NCI-H2081 treated with DMSO at 0.1 percent for 48 hours (cell line): Measurements from ENCODE around the gene EPHX1.
"Not testable (repeated sequence)": the region's sequence is repeated elsewhere in the genome, so short reads cannot be mapped to it uniquely, and the experiment has no call there.

Experiments used
- DNase-seq: peaks from one replicate; lab custom pipeline; 2025; lab: John Stamatoyannopoulos, UW

EPHX1 gene

DNA sequence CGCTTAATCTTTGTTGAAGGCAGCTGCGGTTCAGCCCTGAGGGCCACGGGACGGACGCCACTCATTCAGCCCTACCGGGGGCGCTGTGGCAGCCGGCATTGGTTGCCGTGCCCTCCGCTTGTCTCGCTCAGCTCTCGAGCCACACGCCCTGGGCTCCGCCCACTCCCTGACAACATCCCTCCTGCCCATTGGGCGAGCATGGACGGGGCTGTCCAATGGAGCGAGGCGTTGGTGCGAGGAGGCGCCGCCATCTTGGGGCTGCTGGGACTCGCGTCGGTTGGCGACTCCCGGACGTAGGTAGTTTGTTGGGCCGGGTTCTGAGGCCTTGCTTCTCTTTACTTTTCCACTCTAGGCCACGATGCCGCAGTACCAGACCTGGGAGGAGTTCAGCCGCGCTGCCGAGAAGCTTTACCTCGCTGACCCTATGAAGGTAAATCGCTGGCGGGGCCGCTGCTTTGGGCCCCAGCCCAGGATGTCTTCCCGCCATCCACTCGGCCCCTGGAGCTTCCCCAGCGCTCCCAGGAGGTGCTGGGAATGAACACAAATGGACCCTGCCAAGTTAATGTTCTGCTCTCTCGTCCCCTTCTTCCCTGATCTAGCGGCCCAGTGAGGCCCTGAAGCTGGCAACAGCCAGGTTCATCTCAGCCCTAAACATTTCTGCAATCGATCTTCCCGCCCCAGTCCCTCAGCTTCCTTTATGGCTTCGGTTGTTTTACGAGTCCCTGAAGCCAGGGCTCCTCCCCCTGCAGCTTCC is 32.2 kb upstream of the EPHX1 start, which contains the start of gene SRP9:
SRP9 (plus strand) TSS at position 244 of the 754 bp plus-strand sequence; CDS start at position 359, 115 bp downstream.
- peak; percentile 91 for DNase-seq

DNA sequence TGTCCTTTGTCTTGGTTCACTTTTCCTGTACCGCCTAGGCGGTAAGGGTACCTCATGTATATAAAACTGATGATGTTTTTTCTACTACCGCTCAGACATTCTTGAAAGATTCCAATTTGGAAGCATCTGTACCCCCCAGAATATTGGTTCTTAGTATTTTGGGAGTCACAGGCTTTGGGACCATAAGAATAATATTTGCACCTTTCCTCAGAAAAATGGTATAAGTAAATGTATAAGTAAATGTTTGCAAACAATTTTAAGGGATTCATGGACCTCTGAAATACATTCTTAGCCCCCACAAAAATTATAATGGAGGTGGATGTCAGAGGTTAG is 31.6 kb upstream of the EPHX1 start:
- no peak for DNase-seq

DNA sequence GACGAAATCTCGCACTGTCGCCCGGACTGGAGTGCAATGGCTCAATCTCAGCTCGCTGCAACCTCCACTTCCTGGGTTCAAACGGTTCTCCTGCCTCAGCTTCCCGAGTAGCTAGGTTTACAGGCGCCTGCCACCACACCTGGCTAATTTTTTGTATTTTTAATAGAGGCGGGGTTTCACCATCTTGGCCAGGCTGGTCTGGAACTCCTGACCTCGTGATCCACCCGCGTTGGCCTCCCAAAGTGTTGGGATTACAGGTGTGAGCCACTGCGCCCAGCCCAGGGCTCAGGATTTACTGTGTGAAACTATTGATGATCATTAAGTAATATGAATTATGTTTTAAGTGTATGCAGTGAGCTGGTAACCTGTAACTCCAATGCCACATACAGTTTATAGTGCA is 30.8 kb upstream of the EPHX1 start:
- DNase-seq: not testable (repeated sequence)

DNA sequence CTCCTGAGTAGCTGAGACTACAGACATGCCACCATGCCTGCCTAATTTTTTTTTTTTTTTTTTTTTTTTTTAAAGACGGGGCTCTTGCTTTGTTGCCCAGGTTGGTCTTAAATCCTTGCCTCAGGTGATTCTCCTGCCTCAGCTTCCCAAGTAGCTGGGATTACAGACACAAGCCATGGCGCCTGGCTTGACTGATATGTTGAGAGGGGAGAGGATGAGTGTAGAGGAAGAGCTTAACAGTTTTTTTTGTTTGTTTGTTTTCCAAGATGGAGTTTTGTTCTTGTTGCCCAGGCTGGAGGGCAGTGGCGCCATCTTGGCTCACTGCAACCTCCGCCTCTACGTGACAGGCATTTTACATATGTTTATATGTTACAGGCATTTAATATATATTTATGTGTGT is 29.8 kb upstream of the EPHX1 start:
- DNase-seq: no peak

DNA sequence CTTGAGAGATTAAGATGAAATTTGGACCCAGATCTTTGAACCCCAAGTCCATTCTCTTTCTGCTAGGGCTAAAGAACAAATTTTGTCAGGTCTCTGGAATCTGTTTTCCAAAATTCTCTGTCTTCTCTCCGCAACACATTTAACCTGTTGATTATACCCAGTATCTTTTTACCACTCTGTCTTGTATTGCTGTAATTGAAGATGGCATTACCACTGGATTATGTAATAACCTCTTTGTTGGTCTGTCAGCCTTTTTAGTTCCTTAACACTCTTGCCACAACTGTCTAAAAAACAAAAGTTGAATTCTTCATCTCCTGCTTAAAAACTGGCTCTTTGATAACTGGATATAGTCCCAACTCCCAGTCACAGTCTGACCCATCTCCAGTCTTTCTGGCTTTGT is 29.3 kb upstream of the EPHX1 start:
- no peak for DNase-seq

DNA sequence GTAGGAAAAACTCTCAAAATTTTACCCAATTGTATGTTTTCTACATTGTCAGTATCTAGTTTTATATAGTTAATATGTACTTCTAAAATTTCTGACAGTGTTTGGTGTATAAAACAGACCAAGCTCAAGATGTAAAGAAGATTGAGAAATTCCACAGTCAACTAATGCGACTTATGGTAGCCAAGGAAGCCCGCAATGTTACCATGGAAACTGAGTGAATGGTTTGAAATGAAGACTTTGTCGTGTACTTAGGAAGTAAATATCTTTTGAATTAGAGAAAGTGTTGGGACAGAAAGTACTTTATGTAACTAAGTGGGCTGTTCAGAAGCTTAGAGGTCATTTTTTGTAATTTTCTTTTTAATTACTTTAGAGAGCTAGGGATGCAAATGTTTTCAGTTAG is 20.8 kb upstream of the EPHX1 start:
- not testable (repeated sequence) for DNase-seq

DNA sequence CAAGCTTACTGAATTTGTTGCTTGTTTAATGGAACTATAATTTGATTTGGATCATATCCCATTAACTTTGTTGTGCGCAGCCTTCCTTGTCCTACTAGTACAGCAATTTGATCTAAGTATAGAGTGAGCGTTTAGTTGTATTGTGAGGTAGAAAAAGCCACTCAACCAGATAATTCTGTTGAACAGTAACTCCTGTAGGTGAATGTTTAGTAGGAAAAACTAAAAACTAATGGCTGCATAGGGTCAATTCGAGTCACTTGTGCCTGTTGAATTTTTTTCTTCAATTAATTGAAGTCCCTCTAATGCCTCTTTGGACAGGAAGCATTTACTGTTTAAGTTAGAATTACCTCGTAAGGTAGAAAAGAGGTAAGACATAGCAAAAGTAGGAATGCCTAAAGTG is 15.0 kb upstream of the EPHX1 start:
- DNase-seq: no peak

DNA sequence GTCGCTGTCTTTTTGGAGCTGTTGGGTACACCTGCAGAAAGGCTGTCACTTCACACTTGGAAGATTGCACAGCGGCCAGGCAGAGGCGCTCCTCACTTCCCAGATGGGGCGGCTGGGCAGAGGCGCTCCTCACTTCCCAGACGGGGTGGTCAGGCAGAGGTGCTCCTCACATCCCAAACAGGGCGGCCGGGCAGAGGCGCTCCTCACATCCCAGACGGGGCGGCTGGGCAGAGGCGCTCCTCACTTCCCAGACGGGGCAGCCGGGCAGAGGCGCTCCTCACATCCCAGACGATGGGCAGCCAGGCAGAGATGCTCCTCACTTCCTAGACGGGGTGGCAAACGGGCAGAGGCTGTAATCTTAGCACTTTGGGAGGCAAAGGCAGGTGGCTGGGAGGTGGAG is 13.8 kb upstream of the EPHX1 start:
- DNase-seq: not testable (repeated sequence)

DNA sequence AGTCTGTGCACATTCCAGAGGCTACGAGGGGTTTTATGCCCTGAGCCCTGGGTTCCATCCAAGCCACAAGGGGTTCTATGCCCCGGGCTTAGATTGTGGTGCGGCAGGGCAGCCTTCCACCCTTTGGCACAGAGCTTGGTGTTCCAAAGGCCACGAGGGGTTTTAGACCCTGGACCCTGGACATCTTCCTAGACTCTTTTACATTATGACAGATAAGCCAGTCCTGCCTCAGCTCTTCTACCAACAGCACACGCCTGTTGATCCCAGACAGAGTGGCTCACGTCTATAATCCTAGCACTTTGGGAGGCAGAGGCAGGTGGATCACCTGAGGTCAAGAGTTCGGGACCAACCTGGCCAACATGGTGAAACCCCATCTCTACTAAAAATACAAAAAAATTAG is 8.8 kb upstream of the EPHX1 start:
- DNase-seq: not testable (repeated sequence)

DNA sequence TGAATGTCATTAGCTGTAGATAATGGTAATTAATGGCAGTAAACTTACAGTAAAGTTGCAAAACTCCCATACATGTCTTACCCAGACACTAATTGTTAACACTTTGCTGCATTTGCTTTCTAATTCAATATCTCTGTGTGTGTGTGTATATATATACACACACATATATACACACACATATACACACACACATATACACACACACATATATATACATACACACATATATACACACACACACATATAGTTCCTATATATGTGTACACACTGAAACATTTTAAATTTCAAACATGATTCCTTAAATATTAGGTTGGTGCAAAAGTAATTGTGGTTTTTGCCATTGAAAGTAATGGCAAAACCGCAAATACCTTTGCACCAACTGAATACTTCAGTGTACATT is 3.7 kb upstream of the EPHX1 start:
- DNase-seq: no peak

DNA sequence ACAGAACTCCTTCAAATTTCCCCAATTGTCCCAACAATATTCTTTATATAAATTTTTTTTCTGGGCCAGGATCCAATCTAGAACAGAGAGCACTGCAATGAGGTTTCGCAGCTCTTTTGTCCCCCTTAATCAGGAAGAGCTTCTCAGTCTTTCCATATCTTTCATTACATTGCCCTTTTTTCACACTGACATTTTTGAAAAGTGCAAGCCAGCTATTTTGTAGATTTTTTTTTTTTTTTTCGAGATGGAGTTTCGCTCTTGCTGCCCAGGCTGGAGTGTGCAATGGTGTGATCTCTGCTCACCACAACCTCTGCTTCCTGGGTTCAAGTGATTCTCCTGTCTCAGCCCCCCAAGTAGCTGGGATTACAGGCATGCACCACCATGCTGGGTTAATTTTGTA is 3.2 kb upstream of the EPHX1 start:
- DNase-seq: not testable (repeated sequence)

DNA sequence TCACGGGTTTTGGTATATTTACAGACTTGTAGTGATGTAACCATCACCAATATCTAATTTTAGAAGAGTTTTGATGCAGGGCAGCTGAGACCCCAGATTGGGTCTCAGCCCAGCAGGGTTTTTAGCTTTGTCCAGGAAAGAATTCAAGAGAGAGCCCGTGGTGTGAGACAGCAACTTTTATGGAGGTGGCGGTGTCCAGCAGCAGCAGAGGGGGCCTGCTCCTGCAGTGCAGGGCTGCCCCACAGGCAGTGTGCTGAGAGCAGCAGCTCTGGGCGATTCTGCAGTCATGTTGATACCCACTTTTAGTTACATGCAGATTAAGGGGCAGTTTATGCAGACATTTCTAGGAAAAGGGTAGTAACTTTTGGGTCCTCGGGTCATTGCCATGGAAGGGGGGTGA is 1.8 kb upstream of the EPHX1 start:
- DNase-seq: no peak

DNA sequence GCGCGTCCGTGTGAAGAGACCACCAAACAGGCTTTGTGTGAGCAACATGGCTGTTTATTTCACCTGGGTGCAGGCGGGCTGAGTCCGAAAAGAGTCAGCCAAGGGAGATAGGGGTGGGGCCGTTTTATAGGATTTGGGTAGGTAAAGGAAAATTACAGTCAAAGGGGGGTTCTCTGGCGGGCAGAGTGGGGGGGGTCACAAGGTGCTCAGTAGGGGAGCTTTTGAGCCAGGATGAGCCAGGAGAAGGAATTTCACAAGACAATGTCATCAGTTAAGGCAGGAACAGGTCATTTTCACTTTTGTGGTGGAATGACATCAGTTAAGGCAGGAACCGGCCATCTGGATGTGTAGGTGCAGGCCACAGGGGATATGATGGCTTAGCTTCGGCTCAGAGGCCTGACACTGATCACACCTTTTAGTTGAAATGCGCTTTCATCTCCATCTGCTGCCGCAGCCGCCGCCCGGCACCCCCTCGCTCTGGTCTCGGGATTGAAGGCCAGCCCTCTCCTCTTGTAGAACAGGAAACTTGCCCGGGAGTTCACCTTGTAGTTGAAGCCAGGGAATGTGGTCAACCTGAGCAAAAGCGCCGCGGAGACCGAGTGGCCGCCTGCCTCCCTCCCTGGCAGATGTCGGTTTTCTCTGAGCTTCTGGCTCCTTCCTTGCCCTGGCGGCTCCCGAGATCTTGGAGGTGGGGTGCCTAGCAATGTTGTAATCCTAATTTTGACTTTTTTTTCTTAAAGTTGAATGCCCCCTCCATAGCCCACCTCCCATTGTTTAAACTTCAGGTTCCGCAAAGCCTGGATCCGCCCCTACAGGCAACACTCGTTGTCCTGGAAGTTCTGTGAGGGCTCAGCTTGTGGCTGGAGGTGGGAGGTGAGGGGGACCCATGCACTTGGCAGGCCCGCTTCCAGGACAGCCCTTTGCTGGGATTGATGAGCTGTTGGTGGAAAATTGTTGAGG is 935 bp downstream of the EPHX1 start:
- DNase-seq: not testable (repeated sequence)

DNA sequence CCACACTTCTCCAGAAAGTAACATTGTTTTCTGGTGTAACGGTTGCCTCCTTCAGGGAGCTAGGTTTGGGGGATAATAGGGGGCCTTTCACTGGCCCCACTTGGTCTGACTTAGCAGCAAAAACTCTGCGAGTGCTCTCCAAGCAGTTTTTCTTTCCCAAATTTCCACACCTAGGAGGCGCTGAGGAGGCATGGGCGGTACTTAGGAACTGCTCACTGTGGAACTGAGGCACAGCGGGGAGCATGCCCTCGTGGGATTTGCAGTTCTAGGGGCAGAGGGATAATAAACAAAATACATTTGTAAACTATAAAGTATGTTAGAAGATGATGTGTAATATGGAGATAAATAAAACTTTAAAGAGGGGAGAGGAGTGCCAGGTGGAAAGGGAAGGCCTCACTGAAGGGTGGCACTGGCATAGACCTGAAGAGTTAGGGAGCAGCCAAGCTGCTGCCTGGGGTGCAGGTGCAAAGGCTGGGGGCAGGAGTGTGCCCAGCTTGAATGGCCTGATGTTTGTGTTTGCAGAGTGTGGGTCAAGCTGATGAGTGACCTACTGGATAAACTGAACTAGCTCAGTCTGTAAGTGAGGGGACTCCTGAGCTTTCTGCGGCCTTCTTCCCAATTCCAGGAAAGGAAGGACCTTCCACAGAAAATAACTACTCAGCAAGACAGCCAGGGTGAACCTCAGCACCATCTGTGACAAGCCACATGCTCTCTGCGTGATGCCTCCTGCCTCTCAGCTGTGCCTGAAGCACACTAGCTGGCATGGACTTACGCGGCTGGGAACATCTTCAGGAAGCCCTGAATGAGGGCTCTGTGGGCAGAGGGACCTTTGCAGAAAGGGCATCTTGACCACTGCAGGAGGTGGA is 1.9 kb downstream of the EPHX1 start:
- no peak for DNase-seq

DNA sequence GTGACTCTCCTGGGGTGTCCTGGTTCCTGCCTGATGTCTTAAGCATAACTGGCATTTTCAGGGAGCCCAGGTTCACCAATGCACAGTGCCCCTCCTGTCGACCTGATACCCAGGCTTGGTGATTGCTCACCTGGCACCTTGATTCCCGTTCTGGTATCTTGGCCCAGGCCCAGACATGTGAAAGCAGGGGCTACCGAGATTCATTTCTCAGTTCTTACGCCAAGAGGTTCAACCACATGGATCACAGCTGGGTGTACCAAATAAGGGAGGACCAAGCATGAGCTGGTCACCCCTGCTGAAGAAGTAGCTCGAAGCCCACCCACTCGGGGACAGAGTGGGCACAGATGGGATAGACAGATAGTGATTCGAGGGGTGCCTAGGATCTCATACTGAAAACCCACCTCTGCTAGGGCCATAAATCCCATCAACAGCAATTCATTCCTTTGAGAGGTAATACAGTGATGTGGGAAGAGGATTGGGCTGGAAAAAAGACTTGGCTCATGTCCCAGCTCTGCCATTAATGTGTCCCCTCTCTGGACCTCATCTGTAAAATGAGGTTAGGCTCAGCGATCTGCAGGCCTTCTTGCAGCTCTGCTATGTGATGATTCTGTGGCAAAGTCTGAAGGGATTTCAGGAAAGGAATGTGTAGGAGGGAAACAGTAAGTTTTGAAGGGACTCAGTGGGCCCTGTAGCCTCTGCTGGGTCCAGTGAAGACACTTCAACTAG is 2.7 kb downstream of the EPHX1 start:
- no peak for DNase-seq

DNA sequence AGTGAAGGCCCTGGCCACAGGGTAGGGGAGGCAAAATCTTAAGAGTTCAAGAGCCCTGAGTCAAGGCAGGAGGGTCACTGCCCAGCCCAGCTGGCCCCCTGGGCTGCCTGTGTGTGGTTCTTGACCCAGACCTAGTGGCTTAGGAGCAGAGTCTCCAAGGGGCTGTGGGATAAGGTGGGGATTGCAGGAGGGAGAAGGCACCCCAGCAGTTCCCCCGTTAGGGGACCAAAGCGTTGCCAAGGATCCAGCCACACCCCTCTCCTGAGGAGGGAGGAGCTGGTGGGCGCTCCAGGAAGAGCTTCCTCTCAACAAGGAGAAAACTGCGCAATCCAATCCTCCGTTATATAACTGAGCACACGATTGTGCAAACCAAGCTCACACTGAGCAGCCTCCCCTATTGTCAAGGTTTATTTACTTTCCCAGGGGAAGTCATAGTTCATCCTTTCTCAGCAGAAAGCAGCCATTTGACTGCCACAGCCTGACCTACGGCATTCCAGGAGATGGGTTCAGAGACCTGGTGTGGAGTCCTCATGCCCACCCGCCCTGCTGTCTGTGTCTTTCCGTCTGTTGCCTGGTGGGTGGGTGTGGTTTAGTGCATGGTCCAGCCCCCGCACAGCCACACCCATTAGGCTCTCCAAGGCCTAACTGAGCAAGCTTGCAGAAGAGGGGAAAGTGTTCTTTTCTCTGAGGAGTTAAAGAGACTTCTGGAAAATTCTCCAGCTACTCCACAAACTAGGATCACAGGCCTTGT is 3.5 kb downstream of the EPHX1 start:
- DNase-seq: peak; percentile 18

DNA sequence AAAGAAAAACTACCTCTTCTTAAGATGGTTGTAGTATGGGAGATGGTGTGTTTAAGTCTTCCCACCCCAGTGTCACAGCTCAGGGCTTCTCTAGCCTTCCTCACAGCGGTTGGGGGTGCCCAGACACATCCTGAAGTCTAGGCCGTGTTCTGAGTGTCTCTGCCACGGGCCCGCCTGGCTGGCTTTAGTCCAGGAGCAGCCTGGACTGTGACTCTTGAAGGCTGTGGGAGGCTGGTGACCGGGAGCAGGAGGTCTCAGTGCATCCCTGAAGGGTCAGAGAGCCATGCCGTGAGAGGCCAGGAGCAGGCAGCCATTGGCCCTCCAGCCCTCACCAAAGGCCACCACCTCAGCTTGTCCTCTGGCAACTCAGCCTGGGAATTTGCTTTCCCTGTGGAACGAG is 4.5 kb downstream of the EPHX1 start:
- DNase-seq: no peak

DNA sequence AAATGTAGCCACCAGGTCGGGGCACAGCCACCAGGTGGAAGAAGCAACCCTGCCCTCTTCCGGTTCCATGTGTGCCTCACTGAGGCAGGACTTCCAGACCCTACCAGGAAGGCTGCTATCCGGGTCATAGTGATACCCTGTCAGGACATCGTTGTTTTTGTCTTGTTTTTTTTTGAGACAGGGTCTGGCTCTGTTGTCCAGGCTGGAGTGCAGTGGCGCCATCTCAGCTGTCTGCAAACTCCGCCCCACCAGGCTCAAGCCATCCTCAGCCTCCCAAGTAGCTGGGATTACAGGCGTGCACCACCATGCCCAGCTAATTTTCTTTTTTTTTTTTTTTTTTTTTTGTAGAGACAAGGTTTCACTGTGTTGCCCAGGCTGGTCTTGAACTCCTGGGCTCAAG is 5.2 kb downstream of the EPHX1 start:
- not testable (repeated sequence) for DNase-seq

DNA sequence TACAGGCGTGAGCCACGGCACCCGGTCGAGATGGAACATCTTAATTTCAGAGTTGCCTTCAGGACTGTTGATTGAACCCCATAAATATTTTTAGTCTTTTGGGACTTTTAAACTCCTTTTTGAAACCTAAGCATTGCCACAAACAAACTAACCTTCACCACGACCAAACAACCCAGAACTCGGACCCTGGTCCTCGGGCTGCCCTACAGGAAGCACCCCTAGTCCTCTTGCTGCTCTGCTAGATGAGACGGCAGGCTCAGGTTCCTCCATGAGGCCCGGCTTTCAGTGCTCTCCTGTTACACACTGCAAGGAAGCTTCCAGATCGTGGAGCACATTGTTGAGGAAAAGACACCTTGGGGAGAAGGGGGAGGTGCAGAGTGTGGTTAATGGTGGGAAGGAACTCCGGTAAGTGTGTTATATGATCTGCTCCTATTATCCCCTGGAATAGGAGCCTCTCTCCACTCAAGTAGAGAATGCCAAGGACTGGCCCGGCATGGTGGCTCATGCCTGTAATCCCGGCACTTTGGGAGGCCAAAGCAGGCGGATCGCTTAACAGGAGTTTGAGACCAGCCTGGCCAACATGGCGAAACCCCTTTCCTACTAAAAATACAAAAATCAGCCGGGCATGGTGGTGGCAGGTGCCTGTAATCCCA is 5.7 kb downstream of the EPHX1 start:
- no peak for DNase-seq
